Stimulated activated CD4-positive, alpha-beta T cell treated with anti-CD3 and anti-CD28 coated beads, Interleukin-4, amount 100 ng/mL, for 4 hours (primary cell): Measurements from ENCODE around the gene BEST2.

Experiments
- DNase-seq, 2 experiments: peaks; one replicate each; pipeline ENCODE4 v3.0.0-alpha.2; 2020

Gene BEST2

GRCh38 chr19:12772323-12772722, 20.7 kb downstream of the BEST2 start:
- DNase-seq = no peak

- DNase-seq = no peak
These were observed 22.0 kb downstream of the BEST2 start for GRCh38 chr19:12773571-12773970.

- DNase-seq = peak in 1 of 2 experiments; percentile 38
These were observed 23.3 kb downstream of the BEST2 start, which contains the start of gene HOOK2 for GRCh38 chr19:12774588-12775555. Gene HOOK2 (minus strand): TSS chr19:12775552. CDS start chr19:12775449, 103 bp downstream.

- DNase-seq = peak; percentile 74 to 83
These were observed 25.8 kb downstream of the BEST2 start for GRCh38 chr19:12777217-12778016.

- peak in 1 of 2 experiments; percentile 47 for DNase-seq
These were observed 26.7 kb downstream of the BEST2 start for GRCh38 chr19:12778017-12778904.

- no peak for DNase-seq
These were observed 27.2 kb downstream of the BEST2 start for GRCh38 chr19:12778905-12779161.

- DNase-seq = no peak
These were observed 27.8 kb downstream of the BEST2 start for GRCh38 chr19:12779162-12779993.

- no peak for DNase-seq
These were observed 30.5 kb downstream of the BEST2 start for GRCh38 chr19:12782174-12782423.

- peak; percentile 91 for DNase-seq
These were observed 31.1 kb downstream of the BEST2 start for GRCh38 chr19:12782424-12783290.

GRCh38 chr19:12783291-12783848, 31.8 kb downstream of the BEST2 start:
- peak in 1 of 2 experiments; percentile 56 for DNase-seq

GRCh38 chr19:12783849-12784393, 32.3 kb downstream of the BEST2 start:
- DNase-seq = no peak

GRCh38 chr19:12784394-12784870, 32.8 kb downstream of the BEST2 start:
- no peak for DNase-seq

GRCh38 chr19:12784871-12785430, 33.4 kb downstream of the BEST2 start:
- no peak for DNase-seq

- DNase-seq = no peak
These were observed 33.9 kb downstream of the BEST2 start for GRCh38 chr19:12785431-12786031.

- no peak for DNase-seq
These were observed 34.7 kb downstream of the BEST2 start for GRCh38 chr19:12786141-12786870.

GRCh38 chr19:12786952-12787351, 35.4 kb downstream of the BEST2 start:
- DNase-seq = no peak

GRCh38 chr19:12787458-12787857, 35.9 kb downstream of the BEST2 start:
- DNase-seq = no peak

GRCh38 chr19:12788042-12788681, 36.6 kb downstream of the BEST2 start:
- no peak for DNase-seq
